ENCODE results near the gene DRC7.

- TF ChIP-seq CTCF (IDR thresholded peaks at IDR 0.05): no peak
- TF ChIP-seq POLR2A (IDR thresholded peaks at IDR 0.05): no peak
Observed at GRCh38 chr16:57727610-57728009, 33.0 kb downstream of the DRC7 start.

Measured in thyroid gland (tissue), 4 donors.